ENCODE measurements around the gene UMAD1. TPM values are rescaled to one million over a fixed set of nuclear protein-coding genes. Genes with fewer than 3 reads are reported as not detected.

Gene UMAD1
- total and polyA plus RNA-seq, 7 donors = 8.7 to 51.1 (median 15.6) TPM

- Histone ChIP-seq H3K4me3 (no peak overlapping the region), H3K4me1 (peaks cover 0 to 15% (median 9%) of the 10 kb centered on the region in 4 donors), H3K36me3 (no peaks in the 10 kb centered on the region), H3K27me3 (no peaks in the 10 kb centered on the region), H3K9me3 (no peaks in the 10 kb centered on the region), H3K27ac (no peak overlapping the region)
- TF ChIP-seq CTCF (IDR thresholded peaks at IDR 0.05) (no peak), EP300 (IDR thresholded peaks at IDR 0.05) (no peak), POLR2A (IDR thresholded peaks at IDR 0.05) (no peak), POLR2AphosphoS5 (IDR thresholded peaks at IDR 0.05) (no peak)
- WGBS, 2 donors = 56 to 96% methylated on average over 1 of the region's 1 CpG
- no peak for DNase-seq
- intact Hi-C loops (cut with DNase I) = no loop called here
These were observed 275.5 kb downstream of the UMAD1 start for GRCh38 chr7:7916064-7916463.

DNA sequence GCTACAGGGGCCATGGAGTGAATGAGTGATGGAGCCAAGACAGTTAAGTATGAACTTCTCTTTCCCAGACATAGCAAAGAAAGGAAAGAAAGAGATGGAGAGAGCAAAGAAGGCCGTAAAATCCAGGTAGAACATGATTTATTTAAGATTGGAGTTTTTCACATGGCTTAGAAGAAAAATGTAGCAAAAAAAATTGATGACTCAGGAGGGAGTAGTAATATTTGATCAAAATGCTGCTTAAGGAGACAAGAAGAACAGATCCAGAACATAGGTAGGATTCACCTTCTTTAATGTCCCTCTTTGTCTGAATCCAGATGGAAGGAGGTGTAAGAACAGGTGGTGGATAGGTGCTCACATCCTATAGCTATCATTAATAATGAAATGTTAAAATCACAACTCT lies 277.0 kb downstream of the UMAD1 start:
- TF ChIP-seq EP300 (IDR thresholded peaks at IDR 0.05) (no peak), POLR2A (IDR thresholded peaks at IDR 0.05) (no peak), CTCF (IDR thresholded peaks at IDR 0.05) (no peak), POLR2AphosphoS5 (IDR thresholded peaks at IDR 0.05) (no peak)
- Histone ChIP-seq H3K27ac (no peak overlapping the region), H3K36me3 (no peaks in the 10 kb centered on the region), H3K4me3 (no peak overlapping the region), H3K27me3 (no peaks in the 10 kb centered on the region), H3K9me3 (no peaks in the 10 kb centered on the region), H3K4me1 (peaks cover 0 to 14% (median 8%) of the 10 kb centered on the region in 4 donors)
- 93 to 99% methylated on average over 1 of the region's 1 CpG for WGBS, 2 donors
- DNase-seq = no peak
- intact Hi-C loops (cut with DNase I) = no loop called here

GRCh38 chr7:7918736-7919448 lies 278.3 kb downstream of the UMAD1 start:
- Histone ChIP-seq H3K27me3 (no peaks in the 10 kb centered on the region), H3K4me3 (no peak overlapping the region), H3K9me3 (no peaks in the 10 kb centered on the region), H3K36me3 (no peaks in the 10 kb centered on the region), H3K4me1 (peaks cover 0 to under 1% (median 0%) of the 10 kb centered on the region in 4 donors), H3K27ac (no peak overlapping the region)
- no peak for DNase-seq
- intact Hi-C loops (cut with DNase I) = no loop called here
- TF ChIP-seq POLR2AphosphoS5 (IDR thresholded peaks at IDR 0.05) (no peak), CTCF (IDR thresholded peaks at IDR 0.05) (no peak), POLR2A (IDR thresholded peaks at IDR 0.05) (no peak), EP300 (IDR thresholded peaks at IDR 0.05) (no peak)

DNA sequence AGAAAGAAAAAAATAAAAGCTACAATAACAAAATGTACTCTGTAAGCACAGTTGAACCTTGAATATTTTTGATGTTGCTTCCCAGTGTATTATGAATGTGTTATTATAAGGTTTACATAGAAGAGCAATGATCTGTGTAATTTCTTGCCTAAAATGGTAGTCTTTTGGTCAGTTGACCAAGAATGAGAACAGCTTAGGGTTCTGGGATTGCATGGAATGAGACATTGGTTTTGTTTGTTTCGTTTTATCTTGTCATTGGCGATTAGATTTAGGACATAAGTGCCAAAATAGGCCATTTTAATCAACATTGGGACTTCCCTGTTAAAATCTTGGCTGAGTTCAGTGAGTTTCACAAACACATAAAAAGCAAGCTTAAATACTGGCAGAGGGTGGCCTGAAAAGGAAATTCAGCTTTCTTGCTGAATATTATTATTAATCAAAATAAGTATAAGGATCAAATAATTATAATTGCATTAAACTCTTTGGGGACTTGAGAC lies 278.9 kb downstream of the UMAD1 start:
- Histone ChIP-seq H3K4me3 (no peak overlapping the region), H3K27me3 (no peaks in the 10 kb centered on the region), H3K27ac (no peak overlapping the region), H3K36me3 (no peaks in the 10 kb centered on the region), H3K9me3 (no peaks in the 10 kb centered on the region), H3K4me1 (no peaks in the 10 kb centered on the region)
- TF ChIP-seq EP300 (IDR thresholded peaks at IDR 0.05) (no peak), CTCF (IDR thresholded peaks at IDR 0.05) (no peak), POLR2AphosphoS5 (IDR thresholded peaks at IDR 0.05) (no peak), POLR2A (IDR thresholded peaks at IDR 0.05) (no peak)
- intact Hi-C loops (cut with DNase I) = no loop called here
- DNase-seq = no peak
- WGBS, 2 donors = 64 to 83% methylated on average over 2 of the region's 2 CpGs

- Histone ChIP-seq H3K27ac (no peak overlapping the region), H3K36me3 (no peaks in the 10 kb centered on the region), H3K4me1 (no peaks in the 10 kb centered on the region), H3K27me3 (no peaks in the 10 kb centered on the region), H3K4me3 (no peak overlapping the region), H3K9me3 (no peaks in the 10 kb centered on the region)
- TF ChIP-seq CTCF (IDR thresholded peaks at IDR 0.05) (no peak), POLR2A (IDR thresholded peaks at IDR 0.05) (no peak), POLR2AphosphoS5 (IDR thresholded peaks at IDR 0.05) (no peak), EP300 (IDR thresholded peaks at IDR 0.05) (no peak)
- intact Hi-C loops (cut with DNase I) = no loop called here
- WGBS, 2 donors = 33 to 34% methylated on average over 2 of the region's 2 CpGs
- no peak for DNase-seq
These were observed 279.5 kb downstream of the UMAD1 start for GRCh38 chr7:7920056-7920455.

All from sigmoid colon (tissue), 7 donors.